Neural crest cell (in vitro differentiated cells): ENCODE measurements around the gene CLASP1. TPM values are rescaled to one million over a fixed set of nuclear protein-coding genes. Genes with fewer than 3 reads are reported as not detected.
"Not testable (repeated sequence)": the region's sequence is repeated elsewhere in the genome, so short reads cannot be mapped to it uniquely, and the experiment has no call there.

Experiments used
- DNase-seq: peaks from one replicate; pipeline ENCODE4 v3.0.0; 2021; ENCODE audit warnings: low read depth, mixed read lengths, low spot score
- H3K27ac Mint-ChIP-seq: one replicate; pipeline ENCODE4 v1.8.0; 2021; ENCODE audit warnings: mild to moderate bottlenecking, mixed read lengths; ENCODE audit not compliant: unreplicated experiment
- H3K27me3 Mint-ChIP-seq: 2 replicates; pipeline ENCODE4 v1.8.0; 2021; ENCODE audit warnings: low read depth, mild to moderate bottlenecking, mixed read lengths
- H3K36me3 Mint-ChIP-seq: 2 replicates; pipeline ENCODE4 v1.8.0; 2021; ENCODE audit warnings: low read depth, mild to moderate bottlenecking, mixed read lengths
- H3K4me1 Mint-ChIP-seq: 2 replicates; pipeline ENCODE4 v1.8.0; 2021; ENCODE audit warnings: mixed read lengths
- H3K4me3 Mint-ChIP-seq: one replicate; pipeline ENCODE4 v1.8.0; 2021; ENCODE audit warnings: mild to moderate bottlenecking, mixed read lengths
- H3K9me3 Mint-ChIP-seq: 2 replicates; pipeline ENCODE4 v1.8.0; 2021; ENCODE audit warnings: mixed read lengths
- total RNA-seq: library from RNA; stranded (reverse); gene quantifications from 2 replicates; pipeline ENCODE4 v1.2.1, GENCODE V29; 2021
- TF ChIP-seq, protein P1 (sequence below): fragments of 200-600 bp; sonication (generic); conservative IDR thresholded peaks from 2 replicates; pipeline ENCODE4 v1.5.0; 2021; ENCODE audit warnings: antibody characterized with exemption, mild to moderate bottlenecking

Gene CLASP1
- total RNA-seq, 1 donor from 2014 or later: 95.8 TPM

DNA sequence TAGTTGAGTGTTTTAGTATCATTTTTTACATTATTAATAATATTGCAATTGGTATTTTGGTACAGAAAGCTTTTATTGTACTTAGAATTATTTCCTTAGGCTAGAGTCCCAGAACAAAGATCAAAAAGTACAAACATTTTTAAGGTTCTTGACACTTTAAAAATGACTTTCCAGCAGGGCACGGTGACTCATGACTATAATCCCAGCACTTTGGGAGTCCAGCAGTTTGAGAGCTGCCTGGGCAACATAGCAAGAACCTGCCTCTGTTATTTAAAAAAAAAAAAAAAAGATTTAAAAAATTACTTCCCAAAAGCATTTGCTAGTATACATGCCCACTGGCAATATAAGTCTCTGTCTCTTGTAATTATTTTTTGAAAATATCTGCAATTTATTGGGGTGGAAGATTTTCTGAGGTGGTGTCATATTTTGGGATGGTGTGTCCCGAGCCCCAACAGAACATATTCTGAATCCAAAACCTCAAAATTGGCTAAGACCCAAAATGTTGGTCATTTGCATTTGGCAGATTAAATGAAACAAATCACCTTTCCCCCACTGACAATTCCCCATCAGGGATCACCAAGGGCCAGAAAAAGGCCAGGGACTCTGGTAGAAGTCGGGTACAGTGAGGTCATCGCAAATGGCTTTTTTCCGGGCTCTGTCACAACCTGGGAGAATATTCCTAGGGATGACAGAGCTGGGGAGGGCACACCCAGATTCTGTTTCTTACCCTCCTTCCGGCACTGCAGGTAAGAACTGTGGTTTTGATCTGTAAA lies 45.3 kb upstream of the CLASP1 start:
- TF ChIP-seq, protein P1, sequence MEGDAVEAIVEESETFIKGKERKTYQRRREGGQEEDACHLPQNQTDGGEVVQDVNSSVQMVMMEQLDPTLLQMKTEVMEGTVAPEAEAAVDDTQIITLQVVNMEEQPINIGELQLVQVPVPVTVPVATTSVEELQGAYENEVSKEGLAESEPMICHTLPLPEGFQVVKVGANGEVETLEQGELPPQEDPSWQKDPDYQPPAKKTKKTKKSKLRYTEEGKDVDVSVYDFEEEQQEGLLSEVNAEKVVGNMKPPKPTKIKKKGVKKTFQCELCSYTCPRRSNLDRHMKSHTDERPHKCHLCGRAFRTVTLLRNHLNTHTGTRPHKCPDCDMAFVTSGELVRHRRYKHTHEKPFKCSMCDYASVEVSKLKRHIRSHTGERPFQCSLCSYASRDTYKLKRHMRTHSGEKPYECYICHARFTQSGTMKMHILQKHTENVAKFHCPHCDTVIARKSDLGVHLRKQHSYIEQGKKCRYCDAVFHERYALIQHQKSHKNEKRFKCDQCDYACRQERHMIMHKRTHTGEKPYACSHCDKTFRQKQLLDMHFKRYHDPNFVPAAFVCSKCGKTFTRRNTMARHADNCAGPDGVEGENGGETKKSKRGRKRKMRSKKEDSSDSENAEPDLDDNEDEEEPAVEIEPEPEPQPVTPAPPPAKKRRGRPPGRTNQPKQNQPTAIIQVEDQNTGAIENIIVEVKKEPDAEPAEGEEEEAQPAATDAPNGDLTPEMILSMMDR: no peak
- H3K27me3 Mint-ChIP-seq: no peaks in the 10 kb centered on the region
- H3K9me3 Mint-ChIP-seq: no peaks in the 10 kb centered on the region
- DNase-seq: no peak
- no peak overlapping the region for H3K4me3 Mint-ChIP-seq
- H3K36me3 Mint-ChIP-seq: no peaks in the 10 kb centered on the region
- H3K4me1 Mint-ChIP-seq: peaks cover 7% of the 10 kb centered on the region
- no peak overlapping the region for H3K27ac Mint-ChIP-seq

DNA sequence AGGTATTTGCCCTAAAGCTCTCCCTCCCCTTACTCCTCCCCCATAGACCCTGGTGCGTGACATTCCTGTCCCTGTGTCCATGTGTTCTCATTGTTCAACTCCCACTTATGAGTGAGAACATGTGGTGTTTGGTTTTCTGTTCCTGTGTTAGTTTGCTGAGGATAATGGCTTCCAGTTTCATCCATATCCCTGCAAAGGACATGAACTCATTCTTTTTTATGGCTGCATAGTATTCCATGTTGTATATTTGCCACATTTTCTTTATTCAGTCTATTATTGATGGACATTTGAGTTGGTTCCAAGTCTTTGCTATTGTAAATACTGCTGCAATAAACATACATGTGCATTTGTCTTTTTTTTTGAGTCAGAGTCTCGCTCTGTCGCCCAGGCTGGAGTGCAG lies 41.3 kb upstream of the CLASP1 start:
- H3K4me3 Mint-ChIP-seq, H3K4me1 Mint-ChIP-seq, H3K27ac Mint-ChIP-seq, DNase-seq, H3K36me3 Mint-ChIP-seq, H3K9me3 Mint-ChIP-seq, H3K27me3 Mint-ChIP-seq: not testable (repeated sequence)

DNA sequence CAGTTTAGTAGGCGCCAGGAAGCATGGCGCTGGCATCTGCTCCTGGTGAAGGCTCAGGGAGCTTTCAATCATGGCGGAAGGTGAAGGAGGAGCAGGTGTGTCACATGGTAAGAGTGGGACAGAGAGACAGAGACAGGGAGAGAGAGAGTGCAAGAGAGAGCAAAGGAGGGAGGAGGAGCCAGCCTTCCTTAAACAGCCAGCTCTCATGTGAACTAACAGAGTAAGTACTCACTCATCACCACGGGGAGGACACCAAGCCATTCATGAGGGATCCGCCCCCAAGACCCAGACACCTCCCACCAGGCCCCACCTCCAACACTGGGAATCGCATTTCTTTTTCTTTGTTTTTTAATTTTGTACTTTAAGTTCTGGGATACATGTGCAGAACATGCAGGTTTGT lies 40.8 kb upstream of the CLASP1 start:
- TF ChIP-seq, protein P1: no peak
- Mint-ChIP-seq H3K36me3 (no peaks in the 10 kb centered on the region), H3K27ac (no peak overlapping the region), H3K27me3 (no peaks in the 10 kb centered on the region), H3K4me1 (peaks cover 10% of the 10 kb centered on the region), H3K4me3 (no peak overlapping the region), H3K9me3 (no peaks in the 10 kb centered on the region)
- no peak for DNase-seq

DNA sequence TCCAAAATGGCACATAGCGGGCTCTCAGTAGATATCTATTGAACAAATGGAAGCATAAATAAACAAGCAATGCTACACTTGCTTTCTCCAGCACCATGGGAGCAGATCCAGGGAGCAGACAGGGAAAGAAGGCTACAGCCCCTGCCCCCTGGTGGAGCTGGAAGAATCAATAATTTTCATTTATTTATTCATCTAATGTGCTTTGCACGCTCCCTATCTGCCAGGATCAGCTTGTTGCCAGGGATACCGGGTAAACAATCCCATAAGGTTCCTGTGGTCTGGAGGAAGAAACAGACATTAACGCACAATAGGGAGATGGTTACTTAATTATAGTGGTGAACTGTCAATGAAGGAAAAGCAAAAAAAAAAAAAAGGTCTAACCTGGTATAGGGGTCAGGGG lies 40.1 kb upstream of the CLASP1 start:
- TF ChIP-seq, protein P1: peak; percentile 51
- Mint-ChIP-seq H3K36me3 (no peaks in the 10 kb centered on the region), H3K27me3 (no peaks in the 10 kb centered on the region), H3K4me3 (no peak overlapping the region), H3K4me1 (peaks cover 10% of the 10 kb centered on the region), H3K27ac (no peak overlapping the region), H3K9me3 (peaks cover under 1% of the 10 kb centered on the region)
- DNase-seq: peak; percentile 20

DNA sequence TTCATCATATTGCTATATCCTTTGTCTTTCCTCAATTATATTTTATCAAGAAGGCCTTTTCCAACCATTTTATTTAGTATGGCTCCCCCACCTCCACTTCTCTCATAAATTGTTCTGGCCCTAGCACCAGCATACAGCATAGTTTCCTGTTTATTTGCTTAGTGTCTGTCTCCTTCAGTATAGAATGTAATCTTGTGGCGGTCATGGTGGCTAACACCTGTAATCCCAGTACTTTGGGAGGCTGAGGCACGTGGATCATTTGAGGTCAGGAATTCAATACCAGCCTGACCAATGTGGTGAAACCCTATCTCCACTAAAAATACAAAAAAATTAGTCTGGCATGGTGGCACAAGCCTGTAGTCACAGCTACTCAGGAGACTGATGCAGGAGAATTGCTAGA lies 39.6 kb upstream of the CLASP1 start:
- Mint-ChIP-seq H3K9me3 (peaks cover 3% of the 10 kb centered on the region), H3K27me3 (no peaks in the 10 kb centered on the region), H3K4me3 (no peak overlapping the region), H3K36me3 (no peaks in the 10 kb centered on the region), H3K4me1 (peaks cover 10% of the 10 kb centered on the region), H3K27ac (no peak overlapping the region)
- TF ChIP-seq, protein P1: no peak
- DNase-seq: no peak

DNA sequence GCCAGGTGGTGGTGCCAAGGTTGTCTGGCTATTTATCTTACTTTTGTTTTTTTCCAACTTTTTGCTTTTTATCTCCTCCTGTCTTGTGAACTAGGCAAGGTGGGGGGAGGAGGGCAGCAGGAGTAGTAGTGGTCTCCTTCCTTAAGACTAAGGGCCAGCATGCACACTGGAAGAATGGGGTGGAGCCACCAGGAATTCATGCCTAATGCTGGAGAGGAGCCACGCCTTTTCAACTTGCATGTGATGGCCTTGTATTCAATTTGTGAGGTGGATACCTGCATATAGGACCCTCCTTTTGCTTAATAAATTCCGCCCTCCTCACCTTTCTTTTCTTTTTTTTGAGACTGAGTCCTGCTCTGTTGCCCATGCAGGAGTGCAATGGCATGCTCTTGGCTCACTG lies 37.6 kb upstream of the CLASP1 start:
- H3K4me3 Mint-ChIP-seq: no peak overlapping the region
- H3K27me3 Mint-ChIP-seq: no peaks in the 10 kb centered on the region
- TF ChIP-seq, protein P1: no peak
- peaks cover 6% of the 10 kb centered on the region for H3K9me3 Mint-ChIP-seq
- DNase-seq: no peak
- no peak overlapping the region for H3K27ac Mint-ChIP-seq
- peaks cover 10% of the 10 kb centered on the region for H3K4me1 Mint-ChIP-seq
- peaks cover 8% of the 10 kb centered on the region for H3K36me3 Mint-ChIP-seq
